Measurements from ENCODE around the gene CPED1.

DNA sequence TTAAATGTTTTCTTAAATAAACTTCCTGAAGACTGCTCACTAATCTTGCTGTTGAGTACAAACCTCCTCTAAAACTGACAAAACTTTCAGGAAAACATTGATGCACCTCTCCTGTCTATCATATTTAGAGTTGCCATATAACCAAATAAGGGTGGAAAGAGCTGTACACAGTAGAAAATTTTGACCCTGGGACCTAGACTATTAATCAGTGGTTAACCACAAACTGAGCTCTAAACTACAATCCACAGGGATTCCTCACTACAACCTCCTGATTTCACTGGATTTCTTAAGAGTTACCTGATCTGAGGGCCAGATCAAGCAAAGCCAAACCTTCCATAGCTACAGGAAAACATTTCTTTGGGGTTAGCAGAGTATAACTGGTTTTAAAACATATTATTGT lies 300.4 kb downstream of the CPED1 start:
- TF ChIP-seq, protein P1, sequence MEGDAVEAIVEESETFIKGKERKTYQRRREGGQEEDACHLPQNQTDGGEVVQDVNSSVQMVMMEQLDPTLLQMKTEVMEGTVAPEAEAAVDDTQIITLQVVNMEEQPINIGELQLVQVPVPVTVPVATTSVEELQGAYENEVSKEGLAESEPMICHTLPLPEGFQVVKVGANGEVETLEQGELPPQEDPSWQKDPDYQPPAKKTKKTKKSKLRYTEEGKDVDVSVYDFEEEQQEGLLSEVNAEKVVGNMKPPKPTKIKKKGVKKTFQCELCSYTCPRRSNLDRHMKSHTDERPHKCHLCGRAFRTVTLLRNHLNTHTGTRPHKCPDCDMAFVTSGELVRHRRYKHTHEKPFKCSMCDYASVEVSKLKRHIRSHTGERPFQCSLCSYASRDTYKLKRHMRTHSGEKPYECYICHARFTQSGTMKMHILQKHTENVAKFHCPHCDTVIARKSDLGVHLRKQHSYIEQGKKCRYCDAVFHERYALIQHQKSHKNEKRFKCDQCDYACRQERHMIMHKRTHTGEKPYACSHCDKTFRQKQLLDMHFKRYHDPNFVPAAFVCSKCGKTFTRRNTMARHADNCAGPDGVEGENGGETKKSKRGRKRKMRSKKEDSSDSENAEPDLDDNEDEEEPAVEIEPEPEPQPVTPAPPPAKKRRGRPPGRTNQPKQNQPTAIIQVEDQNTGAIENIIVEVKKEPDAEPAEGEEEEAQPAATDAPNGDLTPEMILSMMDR (conservative IDR thresholded peaks at IDR 0.05): no peak
- no peak for TF ChIP-seq ZFX (IDR thresholded peaks at IDR 0.05)

Data from C4-2B (cell line).